Stimulated activated CD4-positive, alpha-beta T cell treated with anti-CD3 and anti-CD28 coated beads, Interleukin-15, amount 100 ng/mL, for 48 hours (primary cell): ENCODE measurements around the gene IL15RA.
A peak's percentile ranks its signal among the peaks of the same experiment; 100 is the strongest.
"Not testable (repeated sequence)": the region's sequence is repeated elsewhere in the genome, so short reads cannot be mapped to it uniquely, and the experiment has no call there.

ENCODE experiments used
- DNase-seq, 2 donors: peaks; one replicate each; pipeline ENCODE4 v3.0.0-alpha.2; 2020; ENCODE audit warnings: low read depth in 2 of 2

IL15RA gene

DNA sequence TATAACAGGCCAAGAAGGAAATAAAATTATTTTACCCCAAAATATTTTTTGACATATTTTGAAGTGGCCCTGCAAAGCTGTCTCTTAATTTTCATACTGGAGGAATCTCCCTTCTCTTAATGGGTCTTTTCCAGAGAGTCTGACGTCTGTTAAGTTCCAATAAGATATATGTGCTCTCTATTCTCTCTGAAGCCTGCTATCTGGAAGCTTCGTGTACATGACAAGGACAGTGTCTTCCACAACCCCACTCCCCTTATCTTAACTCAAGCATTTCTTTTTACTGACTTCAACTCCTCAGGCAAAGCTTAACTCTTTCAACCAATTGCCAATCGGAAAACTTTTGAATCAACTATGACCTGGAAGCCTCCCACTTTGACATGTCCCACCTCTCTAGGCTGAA lies 29.2 kb upstream of the IL15RA start:
- no peak for DNase-seq

DNA sequence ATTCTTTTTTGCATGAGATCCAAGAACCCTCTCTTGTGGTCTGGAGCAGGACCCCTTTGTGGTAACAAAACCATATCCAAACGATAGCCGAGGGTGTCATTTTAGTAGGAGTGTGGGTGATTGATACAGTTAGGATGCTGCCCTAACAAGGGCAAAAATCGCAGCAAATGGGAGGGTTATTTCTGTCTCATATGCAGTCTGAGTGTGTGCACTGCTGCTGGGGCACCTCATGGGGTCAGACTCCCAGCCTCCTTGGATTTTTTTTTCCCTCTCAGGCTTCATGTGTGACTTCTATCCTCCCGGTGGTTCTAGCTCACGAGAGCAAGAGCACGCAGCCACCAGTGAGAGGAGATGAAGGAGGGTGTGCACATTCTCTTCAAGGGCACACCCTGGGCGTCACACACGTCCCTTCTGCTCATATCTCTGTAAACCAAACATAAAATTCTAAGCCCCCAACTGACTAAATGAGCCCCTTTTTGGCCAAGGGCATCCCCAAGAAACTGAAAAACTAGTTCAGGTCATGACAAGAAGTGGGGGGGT lies 28.6 kb upstream of the IL15RA start:
- DNase-seq = no peak

DNA sequence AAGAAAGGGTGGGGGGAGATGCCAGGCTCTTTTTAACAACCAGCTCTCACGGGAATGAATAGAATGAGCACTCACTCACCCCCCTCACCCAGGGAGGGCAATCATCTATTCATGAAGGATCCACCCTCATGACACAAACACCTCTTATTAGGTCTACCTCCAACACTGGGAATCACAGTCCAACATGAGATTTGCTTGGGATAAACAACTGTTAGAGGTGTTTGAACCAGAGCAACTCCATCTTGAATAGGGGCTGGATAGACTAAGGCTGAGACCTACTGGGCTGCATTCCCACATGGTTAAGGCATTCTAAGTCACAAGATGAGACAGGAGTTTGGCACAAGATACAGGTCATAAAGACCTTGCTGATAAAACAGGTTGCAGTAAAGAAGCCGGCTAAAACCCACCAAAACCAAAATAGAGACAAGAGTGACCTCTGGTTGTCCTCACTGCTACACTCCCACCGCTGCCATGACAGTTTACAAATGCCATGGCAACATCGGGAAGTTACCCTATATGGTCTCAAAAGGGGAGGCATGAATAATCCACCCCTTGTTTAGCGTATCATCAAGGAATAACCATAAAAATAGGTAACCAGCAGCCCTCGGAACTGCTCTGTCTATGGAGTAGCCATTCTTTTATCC lies 27.9 kb upstream of the IL15RA start:
- DNase-seq = not testable (repeated sequence)

DNA sequence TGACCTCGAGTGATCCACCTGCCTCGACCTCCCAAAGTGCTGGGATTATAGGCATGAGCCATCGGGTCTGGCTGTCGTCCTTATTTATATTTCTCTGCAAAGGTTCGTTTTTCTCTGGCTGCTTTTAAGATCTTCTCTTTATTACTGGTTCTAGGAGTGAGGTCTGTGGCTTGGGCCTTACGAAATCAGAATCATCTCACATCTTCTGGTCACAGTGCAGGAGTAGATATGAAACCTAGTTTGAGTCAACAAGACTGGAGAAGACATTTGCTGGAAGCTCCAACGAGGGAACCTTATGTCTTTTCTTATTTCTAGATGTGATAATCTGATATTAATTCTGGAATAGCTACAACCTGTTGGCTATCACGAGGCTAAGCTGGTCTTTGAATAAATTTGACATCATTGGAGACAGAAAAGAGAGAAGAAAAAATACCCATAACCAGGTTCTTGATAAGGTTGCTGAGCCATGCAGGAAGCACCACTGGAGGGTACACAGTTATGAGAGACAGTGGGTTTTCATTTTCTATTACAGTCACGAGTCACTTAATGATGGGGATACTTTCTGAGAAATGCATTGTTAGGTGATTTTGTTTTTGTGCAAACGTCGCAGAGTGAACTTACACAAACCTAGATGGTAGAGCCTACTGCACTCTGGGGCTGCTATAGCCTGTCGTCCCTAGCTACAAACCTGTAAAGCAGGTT lies 25.6 kb upstream of the IL15RA start:
- DNase-seq = no peak

DNA sequence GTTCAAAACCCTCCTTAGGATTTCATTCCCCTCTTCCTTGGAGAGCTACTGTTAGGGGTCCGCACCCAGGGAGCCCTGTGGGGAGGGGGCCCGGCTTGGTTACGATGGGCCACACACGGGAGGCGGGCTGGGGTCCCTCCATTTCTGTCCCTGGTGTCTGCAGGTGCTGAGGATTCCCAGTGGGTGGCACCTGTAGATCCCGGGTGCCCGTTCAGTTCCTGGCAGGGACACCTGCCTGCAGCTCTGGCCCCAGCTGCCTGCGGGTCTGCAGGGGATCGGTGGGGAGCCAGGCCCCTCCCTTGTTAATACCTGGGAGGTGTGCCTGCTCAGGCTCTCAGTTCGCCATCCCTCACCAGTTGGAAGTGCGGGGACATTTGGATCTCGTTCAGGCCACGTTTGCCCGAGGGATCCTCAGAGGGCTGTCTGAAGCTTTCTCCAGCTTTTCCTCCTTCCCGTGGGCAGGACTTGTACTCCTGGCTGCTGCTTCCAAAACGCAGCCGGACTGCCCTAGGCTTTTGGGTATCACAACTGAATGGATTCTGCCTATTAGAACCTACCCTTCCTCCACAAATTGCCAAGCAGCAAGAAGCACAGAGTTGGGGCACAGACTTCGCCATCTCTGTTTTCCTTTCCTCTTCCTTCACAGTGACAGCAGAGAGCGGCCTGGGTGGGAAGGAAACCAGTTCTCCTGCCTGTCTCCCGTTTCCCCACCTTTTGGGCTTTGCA lies 22.3 kb upstream of the IL15RA start:
- no peak for DNase-seq

DNA sequence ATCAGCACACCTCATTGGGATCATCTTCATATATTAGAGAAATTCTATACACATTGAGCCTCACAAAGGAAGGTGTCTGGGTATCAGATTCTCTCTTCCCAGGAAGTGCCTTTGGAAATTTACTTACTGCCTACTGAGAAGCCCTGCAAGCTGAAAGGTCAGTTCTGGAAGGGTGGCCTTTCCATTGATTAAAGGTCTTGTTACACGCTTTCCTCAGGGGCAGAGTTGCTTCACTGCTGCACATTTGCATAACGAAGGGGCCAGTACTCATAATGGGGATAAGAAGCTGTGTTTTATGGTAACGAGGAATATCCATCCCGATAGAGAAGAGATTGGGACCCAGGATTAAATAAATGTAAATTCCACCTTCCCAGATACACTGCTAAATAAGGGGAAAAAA lies 19.4 kb upstream of the IL15RA start:
- no peak for DNase-seq

DNA sequence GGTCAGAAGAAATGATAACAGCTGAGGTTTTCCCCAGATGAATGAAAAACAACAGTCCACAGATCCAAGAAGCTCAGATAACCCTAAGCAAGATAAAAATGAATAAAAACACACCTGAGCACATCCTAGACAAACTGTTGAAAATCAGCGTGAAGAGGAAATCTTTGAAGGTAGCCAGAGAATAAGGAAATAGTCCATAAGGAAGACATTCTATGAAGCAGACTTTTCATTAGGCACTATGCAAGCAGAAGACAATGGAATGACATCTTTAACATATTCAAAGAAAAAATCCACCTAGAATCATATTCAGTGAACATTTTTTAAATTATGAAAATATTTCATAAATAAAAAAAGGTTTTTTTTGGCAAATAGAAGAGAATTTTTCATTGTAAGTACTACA lies 15.1 kb upstream of the IL15RA start:
- no peak for DNase-seq

DNA sequence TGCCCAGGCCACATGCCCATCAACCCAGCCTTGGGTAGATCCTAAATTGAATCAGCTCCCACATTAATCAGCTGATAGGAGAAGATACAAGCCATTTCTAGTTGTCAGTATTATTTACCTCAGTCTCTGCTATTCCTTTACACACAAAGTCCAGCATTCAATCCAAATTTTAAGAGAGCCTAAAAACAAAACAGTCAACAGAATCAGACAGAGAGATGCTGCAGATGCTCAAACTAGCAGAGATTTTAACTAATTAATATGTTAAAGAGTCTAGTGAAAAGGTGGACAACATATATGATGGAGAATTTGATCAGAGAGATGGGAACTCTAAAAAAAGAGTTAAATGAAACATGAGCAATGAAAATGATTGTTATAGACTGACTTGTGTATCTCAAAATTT lies 14.4 kb upstream of the IL15RA start:
- no peak for DNase-seq

DNA sequence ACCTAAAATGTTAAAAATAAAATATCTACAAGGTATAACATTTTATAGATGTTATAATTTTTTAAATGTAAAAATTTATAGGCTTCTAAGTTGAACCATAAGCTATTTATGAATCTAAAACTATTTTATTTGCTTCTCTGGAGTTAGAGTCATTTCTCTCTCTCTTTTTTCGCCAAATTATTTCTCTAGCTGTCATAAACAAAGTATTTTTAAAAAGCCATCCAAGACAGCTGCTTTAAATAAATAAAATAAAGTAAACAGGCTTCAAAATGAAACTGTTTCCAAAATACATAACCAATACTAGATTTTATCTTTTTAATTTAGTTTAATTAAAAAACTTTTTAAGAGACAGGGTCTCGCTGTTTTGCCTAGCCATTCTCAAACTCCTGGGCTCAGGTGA lies 12.4 kb upstream of the IL15RA start:
- DNase-seq = no peak

DNA sequence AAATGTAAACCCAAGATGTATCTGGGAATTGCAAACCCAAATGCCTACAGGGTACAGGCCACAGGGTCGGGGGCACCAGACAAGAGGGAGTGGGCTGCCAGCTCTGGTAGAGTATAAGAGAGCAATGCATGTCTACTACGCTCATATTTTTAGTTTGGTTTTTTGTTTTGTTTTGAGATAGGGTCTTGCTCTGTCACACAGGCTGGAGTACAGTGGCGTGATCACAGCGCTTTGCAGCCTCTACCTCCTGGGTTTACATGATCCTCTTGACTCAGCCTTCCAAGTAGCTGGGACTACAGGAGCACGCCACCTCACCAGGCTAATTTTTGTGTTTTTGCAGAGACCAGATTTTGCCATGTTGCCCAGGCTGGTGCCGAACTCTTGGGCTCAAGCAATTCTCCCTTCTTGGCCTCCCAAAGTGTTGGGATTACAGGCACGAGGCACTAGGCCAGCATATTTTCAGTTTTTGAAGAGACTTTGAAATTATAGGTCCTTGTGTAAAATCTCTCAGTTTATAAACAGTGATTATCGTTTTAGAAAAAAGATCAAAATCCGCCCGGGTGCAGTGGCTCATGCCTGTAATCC lies 11.1 kb upstream of the IL15RA start:
- DNase-seq = no peak

DNA sequence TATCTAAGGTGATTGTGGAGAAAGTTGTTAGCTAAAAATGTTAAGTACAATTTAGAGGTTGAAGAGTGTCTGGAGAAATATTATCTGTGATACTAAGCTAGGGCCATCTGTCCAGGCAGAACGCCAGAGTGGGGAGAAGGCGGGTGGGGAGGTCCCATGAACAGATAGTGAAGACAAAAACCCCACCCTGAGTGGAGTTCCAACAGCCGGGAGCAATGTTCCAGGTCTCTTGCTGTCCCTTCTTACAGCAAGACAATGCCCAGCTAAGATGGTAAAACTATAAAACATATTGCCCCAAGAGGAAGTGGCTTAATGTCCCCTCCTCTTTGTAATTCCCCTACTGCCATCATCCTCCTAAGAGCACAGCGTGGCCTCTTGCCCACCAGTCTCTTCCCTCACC lies 10.4 kb upstream of the IL15RA start:
- DNase-seq = no peak

DNA sequence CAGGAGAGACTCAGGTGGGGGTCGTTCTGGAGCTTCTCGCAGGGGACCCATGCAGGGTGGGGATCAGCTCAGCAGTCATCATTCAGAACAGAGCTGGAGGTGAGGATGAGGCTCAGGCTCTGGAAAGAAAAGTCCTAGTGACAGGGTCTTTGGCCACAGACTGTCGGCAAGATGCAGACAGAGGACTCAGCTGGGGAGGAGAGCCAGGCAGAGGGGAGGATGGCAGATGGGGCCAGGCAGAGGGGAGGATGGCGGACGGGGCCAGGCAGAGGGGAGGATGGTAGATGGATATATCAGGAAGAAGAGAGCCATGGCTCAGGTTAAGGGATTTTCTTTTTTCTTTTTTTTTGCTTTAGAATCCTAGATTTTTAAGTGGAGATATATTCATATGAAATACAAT lies 7.7 kb upstream of the IL15RA start:
- no peak for DNase-seq

DNA sequence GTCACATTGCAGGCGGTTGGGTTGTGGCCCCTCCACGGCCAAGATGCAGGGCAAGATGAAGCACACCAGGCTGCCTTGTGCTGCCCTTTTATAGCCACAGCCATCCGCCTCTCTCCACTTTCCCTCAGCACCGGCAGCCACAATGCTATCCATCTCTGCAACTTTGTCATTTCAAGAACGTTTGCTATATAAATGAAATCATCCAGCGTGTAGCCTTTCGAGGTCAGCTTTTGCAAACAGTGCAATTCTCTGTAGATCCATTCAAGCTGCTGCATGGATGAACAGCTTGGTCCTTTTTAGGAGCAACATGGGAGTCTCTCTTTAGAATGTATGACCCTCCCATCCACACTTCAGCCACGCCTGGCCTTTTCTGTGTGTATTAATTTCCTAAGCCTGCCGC lies 6.4 kb upstream of the IL15RA start:
- DNase-seq = no peak

DNA sequence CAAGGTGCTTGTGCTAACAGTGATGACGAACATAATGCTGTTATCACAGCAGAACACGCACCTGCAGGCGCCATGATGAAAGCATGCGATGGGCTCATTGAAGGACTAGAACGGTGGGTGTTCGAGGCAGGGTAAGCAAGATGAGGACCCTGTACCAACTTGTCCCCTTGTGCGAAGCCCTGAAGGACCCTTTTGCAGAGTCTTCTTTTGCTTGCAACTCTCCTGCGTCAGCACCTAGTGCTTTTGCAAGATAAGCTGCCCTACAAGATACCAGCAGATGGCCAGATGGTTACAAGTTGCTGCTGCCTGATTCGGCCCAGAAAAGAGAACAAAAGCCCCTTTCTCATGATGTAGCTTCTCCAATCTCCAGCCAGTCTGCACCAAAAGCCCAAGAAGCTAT lies 4.2 kb upstream of the IL15RA start:
- no peak for DNase-seq

DNA sequence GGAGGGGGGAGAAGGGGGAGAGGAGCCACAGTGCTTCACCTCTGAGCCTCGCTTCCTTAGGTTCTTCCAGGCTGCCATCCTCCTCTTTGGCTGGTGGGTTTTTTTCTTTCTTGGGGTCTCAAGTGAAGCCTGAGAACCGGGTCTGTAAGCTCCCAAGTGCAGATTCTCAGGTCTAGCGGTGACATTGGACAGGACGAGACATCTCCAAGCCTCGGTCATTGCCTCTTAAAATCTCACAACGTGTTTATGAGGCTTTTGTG lies 817 bp upstream of the IL15RA start:
- DNase-seq = no peak

DNA sequence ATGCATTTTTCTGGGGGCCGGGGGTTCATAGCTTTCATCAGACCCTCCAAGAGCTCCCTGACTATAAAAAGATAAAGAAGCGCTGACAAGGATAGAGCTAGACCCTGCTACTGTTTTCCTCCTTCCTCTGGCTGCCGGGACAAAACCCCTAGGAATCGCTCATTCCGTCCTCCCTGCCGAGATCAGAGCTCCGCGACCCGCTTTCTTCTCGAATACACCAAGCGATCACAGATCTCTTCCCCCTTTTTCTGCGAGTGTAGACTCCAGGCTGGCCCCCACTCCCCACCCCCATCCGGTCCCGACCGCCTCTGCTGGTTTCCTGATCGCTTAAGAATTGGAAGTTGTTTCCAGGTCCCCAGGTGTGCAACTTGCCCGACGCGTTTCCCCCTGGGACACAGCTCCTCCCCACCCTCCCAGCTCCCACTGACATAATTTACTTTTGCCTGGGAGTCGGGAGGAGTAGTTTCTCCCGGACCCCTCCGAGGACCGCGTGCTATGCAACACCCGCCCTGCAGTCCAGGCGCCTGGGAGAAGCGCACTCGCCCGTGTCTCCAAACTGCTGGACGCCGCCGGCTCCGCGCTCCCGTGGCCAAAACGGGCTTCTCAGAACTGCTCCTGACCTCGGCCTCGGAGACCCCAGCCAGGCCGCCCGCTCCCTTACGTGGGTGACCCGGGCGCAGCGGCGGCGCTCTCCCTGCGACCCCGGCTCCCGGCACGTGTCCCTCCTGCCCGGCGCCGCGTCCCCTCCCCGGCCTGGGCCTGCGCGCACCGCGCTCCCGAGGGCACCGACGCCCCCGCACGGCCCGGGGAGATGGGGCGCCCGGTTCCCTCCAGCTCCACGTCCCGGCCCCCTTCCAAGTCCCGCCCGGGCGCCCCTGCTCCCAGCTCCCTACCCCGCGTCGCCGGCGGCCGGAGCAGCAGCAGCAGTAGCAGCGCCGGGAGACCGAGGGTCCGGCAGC lies 552 bp downstream of the IL15RA start:
- peak; percentile 21 to 37 for DNase-seq

DNA sequence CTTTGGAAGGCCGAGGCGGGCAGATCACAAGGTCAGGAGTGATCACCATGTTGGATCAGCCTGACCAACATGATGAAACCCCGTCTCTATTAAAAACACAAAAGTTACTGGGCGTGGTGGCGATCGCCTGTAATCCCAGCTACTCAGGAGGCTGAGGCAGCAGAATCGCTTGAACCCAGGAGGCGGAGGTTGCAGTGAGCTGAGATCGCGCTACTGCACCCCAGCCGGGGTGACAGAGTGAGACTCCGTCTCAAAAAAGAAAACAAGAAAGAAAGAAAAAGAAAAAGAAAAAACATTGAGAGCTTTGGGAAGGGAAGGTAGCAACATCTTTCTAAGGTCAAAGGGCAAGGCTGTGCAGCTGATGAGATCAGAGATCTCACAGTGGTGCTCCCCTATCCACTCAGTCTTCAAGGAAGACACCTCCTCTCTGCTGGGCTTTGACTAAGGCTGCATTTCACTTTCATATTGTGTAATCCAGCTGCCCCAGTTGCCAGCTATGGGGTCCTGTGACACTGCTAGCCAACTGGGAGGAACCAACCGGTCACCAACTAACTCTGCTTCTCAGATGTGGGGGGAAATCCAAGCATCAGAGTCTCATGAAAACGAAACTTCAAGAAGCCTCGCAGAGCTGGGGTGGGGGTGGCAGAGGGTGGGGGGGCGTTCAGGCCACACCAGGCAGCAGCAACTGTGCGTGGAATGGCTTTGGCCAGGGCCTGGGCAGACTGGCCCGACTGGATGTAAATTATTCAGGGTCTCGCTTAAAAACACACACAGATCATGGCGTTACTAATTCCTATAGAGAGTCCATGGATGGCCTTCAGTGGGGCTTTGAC lies 1.5 kb downstream of the IL15RA start:
- DNase-seq = peak; percentile 62 to 63

DNA sequence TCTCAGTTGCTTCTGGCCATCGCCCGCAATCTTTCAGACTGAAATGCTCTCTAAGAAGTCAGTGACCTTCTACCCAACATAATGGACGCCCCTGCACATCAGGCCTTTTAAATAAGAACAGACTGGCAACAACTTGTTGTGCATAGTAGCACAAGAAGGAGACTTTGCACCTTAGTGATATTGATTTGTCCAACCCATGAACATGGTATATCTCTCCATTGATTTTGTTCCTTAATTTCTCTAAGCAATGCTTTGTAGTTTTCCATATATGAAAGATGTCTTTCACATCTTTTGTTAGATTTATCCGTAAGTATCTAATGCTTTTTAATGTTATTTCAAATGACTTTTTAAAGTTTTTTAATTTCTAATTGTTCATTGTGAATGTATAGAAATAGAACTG lies 4.3 kb downstream of the IL15RA start:
- no peak for DNase-seq

DNA sequence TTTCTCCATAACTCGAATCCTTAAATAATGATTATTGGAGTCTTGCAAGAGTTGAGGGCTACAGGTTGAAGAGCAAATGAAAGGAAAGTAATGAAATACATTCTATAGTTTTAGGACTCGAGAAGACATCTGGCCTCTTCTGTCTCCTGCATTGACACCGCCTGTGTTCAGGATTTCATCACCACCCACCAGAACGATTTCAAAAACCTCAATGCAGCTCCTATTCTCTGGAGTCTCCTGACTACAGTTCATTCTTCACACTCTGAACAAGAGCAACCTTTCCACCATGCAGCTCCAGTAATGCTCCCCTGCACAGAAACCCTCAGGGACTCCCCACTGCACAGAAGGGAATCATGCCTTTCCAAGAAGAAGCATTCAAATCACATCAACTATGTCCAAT lies 5.5 kb downstream of the IL15RA start:
- no peak for DNase-seq

DNA sequence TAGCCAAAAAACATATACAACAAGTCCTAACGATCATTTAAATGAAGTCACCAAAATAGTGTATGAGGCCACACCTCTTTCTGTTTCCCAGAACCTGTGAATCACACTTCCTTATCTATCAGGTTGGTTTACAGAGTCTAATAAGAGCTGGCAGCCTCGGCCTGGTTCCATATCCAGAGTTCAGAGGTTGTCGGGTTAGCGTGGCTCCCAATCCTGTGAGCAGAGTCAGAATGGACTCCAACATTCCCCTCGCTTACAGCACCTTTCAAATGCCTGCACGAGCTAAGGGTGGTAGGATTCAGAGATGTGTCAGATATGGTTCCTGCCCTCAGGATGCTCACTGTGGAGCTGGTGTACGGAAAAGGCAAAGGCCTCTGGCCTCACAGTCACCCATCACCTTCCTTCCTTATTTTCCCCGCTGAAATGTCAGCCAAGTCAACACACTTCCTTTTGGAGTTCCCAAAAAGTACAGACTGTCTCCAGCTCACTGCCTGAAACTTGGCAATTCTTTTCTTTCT lies 6.0 kb downstream of the IL15RA start:
- DNase-seq = peak; percentile 7 to 10

DNA sequence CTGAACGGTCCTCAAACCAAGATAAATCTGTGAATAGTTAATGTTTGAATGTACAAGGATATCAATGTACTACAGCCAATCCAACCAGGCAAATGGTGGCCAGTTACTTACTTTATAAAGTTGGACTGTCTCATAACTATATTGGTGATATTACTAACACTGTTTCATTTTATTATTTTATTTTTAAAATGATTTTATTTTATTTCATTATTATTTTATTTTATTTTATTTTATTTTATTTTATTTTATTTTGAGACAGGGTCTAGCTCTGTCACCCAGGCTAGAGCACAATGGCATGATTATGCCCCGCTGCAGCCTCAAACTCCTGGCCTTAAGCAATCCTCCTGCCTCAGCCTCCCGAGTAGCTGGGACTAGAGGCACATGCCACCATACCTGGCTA lies 6.8 kb downstream of the IL15RA start:
- no peak for DNase-seq
